Chondrocyte (in vitro differentiated cells): ENCODE data around the gene TTC34. TPM values are rescaled to one million over a fixed set of nuclear protein-coding genes. Genes with fewer than 3 reads are reported as not detected.
A peak's percentile ranks its signal among the peaks of the same experiment; 100 is the strongest.

ENCODE experiments used
- DNase-seq: peaks from one replicate; pipeline ENCODE4 v3.0.0; 2021; ENCODE audit warnings: mixed read lengths, low spot score
- H3K27ac Mint-ChIP-seq: one replicate; pipeline ENCODE4 v1.8.0; 2021; ENCODE audit warnings: mild to moderate bottlenecking, moderate library complexity, mixed read lengths; ENCODE audit not compliant: unreplicated experiment
- H3K27me3 Mint-ChIP-seq: 2 replicates; pipeline ENCODE4 v1.8.0; 2021; ENCODE audit warnings: low read depth, mixed read lengths
- H3K36me3 Mint-ChIP-seq: 2 replicates; pipeline ENCODE4 v1.8.0; 2021; ENCODE audit warnings: low read depth, mixed read lengths
- H3K4me1 Mint-ChIP-seq: 2 replicates; pipeline ENCODE4 v1.8.0; 2021; ENCODE audit warnings: low read depth, mild to moderate bottlenecking, mixed read lengths
- H3K4me3 Mint-ChIP-seq: one replicate; pipeline ENCODE4 v1.8.0; 2021; ENCODE audit warnings: mild to moderate bottlenecking, moderate library complexity, mixed read lengths; ENCODE audit not compliant: unreplicated experiment
- H3K9me3 Mint-ChIP-seq: 2 replicates; pipeline ENCODE4 v1.8.0; 2021; ENCODE audit warnings: low read depth, mixed read lengths
- CTCF ChIP-seq: fragments of 200-600 bp; sonication (generic); IDR thresholded peaks from 2 replicates; pipeline ENCODE4 v1.5.0; 2021; ENCODE audit warnings: antibody characterized with exemption, mild to moderate bottlenecking, moderate library complexity
- total RNA-seq: library from RNA; stranded (reverse); gene quantifications from 3 replicates; pipeline ENCODE4 v1.2.1, GENCODE V29; 2021

Gene TTC34
- total RNA-seq, 1 donor from 2014 or later, result 0.60 TPM

GRCh38 chr1:2808831-2809605 is 7.5 kb upstream of the TTC34 start:
- no peaks in the 10 kb centered on the region for H3K36me3 Mint-ChIP-seq
- TF ChIP-seq CTCF, result no peak
- no peak overlapping the region for H3K27ac Mint-ChIP-seq
- no peaks in the 10 kb centered on the region for H3K4me1 Mint-ChIP-seq
- no peaks in the 10 kb centered on the region for H3K27me3 Mint-ChIP-seq
- H3K4me3 Mint-ChIP-seq, result no peak overlapping the region
- peaks cover 15% of the 10 kb centered on the region for H3K9me3 Mint-ChIP-seq
- no peak for DNase-seq

- peaks cover 12% of the 10 kb centered on the region for H3K9me3 Mint-ChIP-seq
- H3K27ac Mint-ChIP-seq, result no peak overlapping the region
- no peaks in the 10 kb centered on the region for H3K4me1 Mint-ChIP-seq
- H3K36me3 Mint-ChIP-seq, result no peaks in the 10 kb centered on the region
- DNase-seq, result no peak
- TF ChIP-seq CTCF, result no peak
- H3K27me3 Mint-ChIP-seq, result no peaks in the 10 kb centered on the region
- H3K4me3 Mint-ChIP-seq, result no peak overlapping the region
Measured at GRCh38 chr1:2808386-2808705, 6.9 kb upstream of the TTC34 start.

- Mint-ChIP-seq H3K9me3 (peaks cover 12% of the 10 kb centered on the region), H3K4me1 (no peaks in the 10 kb centered on the region), H3K4me3 (no peak overlapping the region), H3K27ac (no peak overlapping the region), H3K27me3 (no peaks in the 10 kb centered on the region), H3K36me3 (no peaks in the 10 kb centered on the region)
- DNase-seq, result no peak
- no peak for TF ChIP-seq CTCF
Measured at GRCh38 chr1:2807678-2808385, 6.3 kb upstream of the TTC34 start.

- Mint-ChIP-seq H3K4me1 (no peaks in the 10 kb centered on the region), H3K27me3 (no peaks in the 10 kb centered on the region), H3K27ac (no peak overlapping the region), H3K4me3 (no peak overlapping the region), H3K36me3 (no peaks in the 10 kb centered on the region), H3K9me3 (peaks cover 6% of the 10 kb centered on the region)
- DNase-seq, result peak; percentile 59
- TF ChIP-seq CTCF, result no peak
Measured at GRCh38 chr1:2807036-2807435, 5.5 kb upstream of the TTC34 start.

GRCh38 chr1:2806591-2806990 is 5.1 kb upstream of the TTC34 start:
- DNase-seq, result no peak

More at GRCh38 chr1:2806591-2806990, 5.1 kb upstream of the TTC34 start:
- H3K9me3 Mint-ChIP-seq, result peaks cover 6% of the 10 kb centered on the region
- no peak for TF ChIP-seq CTCF
- H3K4me3 Mint-ChIP-seq, result no peak overlapping the region
- no peaks in the 10 kb centered on the region for H3K36me3 Mint-ChIP-seq
- H3K4me1 Mint-ChIP-seq, result no peaks in the 10 kb centered on the region
- no peak overlapping the region for H3K27ac Mint-ChIP-seq
- no peaks in the 10 kb centered on the region for H3K27me3 Mint-ChIP-seq
